ENCODE measurements around the gene BCAP31.

BCAP31 gene

GRCh38 chrX:153651540-153652079 is 72.6 kb downstream of the BCAP31 start:
- TF ChIP-seq CTCF (IDR thresholded peaks at IDR 0.05; ENCODE audit: control insufficient read depth, extremely low read depth, insufficient read depth) = no peak
- H3K4me3 ChIP-seq (ENCODE audit: low read depth, low read length) = no peak overlapping the region
- no peak for DNase-seq (ENCODE audit: low read depth)

GRCh38 chrX:153650959-153651358 is 73.2 kb downstream of the BCAP31 start:
- H3K4me3 ChIP-seq (ENCODE audit: low read depth, low read length) = no peak overlapping the region
- no peak for DNase-seq (ENCODE audit: low read depth)
- no peak for TF ChIP-seq CTCF (IDR thresholded peaks at IDR 0.05; ENCODE audit: control insufficient read depth, extremely low read depth, insufficient read depth)
